ENCODE results near the gene PLA2G4B.
A peak's percentile ranks its signal among the peaks of the same experiment; 100 is the strongest.

The PLA2G4B gene
- total RNA-seq: 3.1 to 3.9 reads per million in 2 donors

GRCh38 chr15:41838400-41838897, at the start of gene PLA2G4B:
Gene PLA2G4B (plus strand): TSS chr15:41838847. CDS start chr15:41838914, 67 bp downstream.
- no peak for DNase-seq

- no peak for DNase-seq
These were observed 49.4 kb upstream of the PLA2G4B start for GRCh38 chr15:41789236-41789635.

- no peak for DNase-seq
These were observed 49.0 kb upstream of the PLA2G4B start for GRCh38 chr15:41789662-41790061.

GRCh38 chr15:41790169-41790568, 48.5 kb upstream of the PLA2G4B start:
- no peak for DNase-seq

GRCh38 chr15:41790756-41791546, 47.7 kb upstream of the PLA2G4B start:
- peak in 1 of 5 experiments; percentile 66 for DNase-seq

GRCh38 chr15:41791547-41791937, 47.1 kb upstream of the PLA2G4B start:
- DNase-seq: no peak

GRCh38 chr15:41792000-41792637, 46.5 kb upstream of the PLA2G4B start:
- no peak for DNase-seq

GRCh38 chr15:41794081-41794480, 44.6 kb upstream of the PLA2G4B start:
- no peak for DNase-seq

GRCh38 chr15:41795996-41796856, 42.4 kb upstream of the PLA2G4B start:
- DNase-seq: no peak

- DNase-seq: no peak
These were observed 41.3 kb upstream of the PLA2G4B start for GRCh38 chr15:41797201-41797944.

GRCh38 chr15:41798607-41799487, 39.8 kb upstream of the PLA2G4B start:
- DNase-seq: no peak

GRCh38 chr15:41799488-41799805, 39.2 kb upstream of the PLA2G4B start:
- DNase-seq: no peak

GRCh38 chr15:41801185-41801584, 37.5 kb upstream of the PLA2G4B start:
- DNase-seq: no peak

- peak in 1 of 5 experiments; percentile 36 for DNase-seq
These were observed 36.7 kb upstream of the PLA2G4B start for GRCh38 chr15:41801850-41802455.

GRCh38 chr15:41804361-41804760, 34.3 kb upstream of the PLA2G4B start:
- no peak for DNase-seq

GRCh38 chr15:41804916-41805666, 33.6 kb upstream of the PLA2G4B start:
- no peak for DNase-seq

- DNase-seq: no peak
These were observed 32.9 kb upstream of the PLA2G4B start for GRCh38 chr15:41805711-41806110.

- no peak for DNase-seq
These were observed 32.1 kb upstream of the PLA2G4B start for GRCh38 chr15:41806291-41807181.

- DNase-seq: no peak
These were observed 29.5 kb upstream of the PLA2G4B start for GRCh38 chr15:41809121-41809520.

Data from T-helper 2 cell (primary cell).